Right lobe of liver (tissue), 6 donors: ENCODE data around the gene SLC24A4. TPM values are rescaled to one million over a fixed set of nuclear protein-coding genes. Genes with fewer than 3 reads are reported as not detected.
"Not testable (repeated sequence)": the region's sequence is repeated elsewhere in the genome, so short reads cannot be mapped to it uniquely, and the experiment has no call there.

Experiments
- ATAC-seq, 4 donors: fragments of 200-7000 bp; cut with Tn5 transposase; one replicate each; pipeline ENCODE4 v1.9.1; 2020; ENCODE audit warnings: mild to moderate bottlenecking in 4 of 4, moderate library complexity in 4 of 4
- DNase-seq, 3 donors: peaks; one replicate each; pipeline ENCODE4 v3.0.0-alpha.2; 2020
- H3K27ac ChIP-seq, 3 donors: fragments of 200-600 bp; one replicate each; pipeline ENCODE4 v1.8.0; 2022
- H3K27me3 ChIP-seq, 2 donors: fragments of 200-600 bp; one replicate each; pipeline ENCODE4 v1.8.0; 2022
- H3K36me3 ChIP-seq, 4 donors: fragments of 200-600 bp; sonication (generic) in 1 of 4; one replicate each; pipeline versions ENCODE4 v1.5.1 to v1.8.0; 2017 to 2022; ENCODE audit warnings: control low read depth in 1 of 4
- H3K4me1 ChIP-seq, 4 donors: fragments of 200-600 bp; sonication (generic) in 1 of 4; one replicate each; pipeline versions ENCODE4 v1.5.1 to v1.8.0; 2017 to 2022; ENCODE audit warnings: control low read depth in 1 of 4
- H3K4me3 ChIP-seq, 3 donors: fragments of 200-600 bp; one replicate each; pipeline ENCODE4 v1.8.0; 2022
- H3K9me3 ChIP-seq, 4 donors: fragments of 200-600 bp; sonication (generic) in 1 of 4; one replicate each; pipeline versions ENCODE4 v1.5.1 to v1.8.0; 2017 to 2022; ENCODE audit warnings: control low read depth in 1 of 4
- POLR2A ChIP-seq: fragments of 450-650 bp; IDR thresholded peaks from one replicate; pipeline ENCODE4 v1.6.1; 2017; ENCODE audit warnings: antibody characterized with exemption, mild to moderate bottlenecking
- WGBS: methylation state at CpG from one replicate; pipeline ENCODE4 v1.1.6; 2018; ENCODE audit warnings: low coverage, low lambda C conversion rate; ENCODE audit not compliant: insufficient coverage; ENCODE audit errors: missing lambda C conversion rate; 5-methylcytosine and 5-hydroxymethylcytosine counted together
- intact Hi-C, 2 donors: fragments of 100-400 bp; cut with DNase I; formaldehyde crosslinking; loops; one replicate each; pipeline versions ENCODE4 v1.11.2 to v1.14.1; 2022
- total RNA-seq, 6 experiments: library from RNA; depleted of rRNA in 2 of 6; stranded (reverse); fragments of >200 nt in 2 of 6; fragmentation: NEBNext Ultra II Directional in 3 of 6; extraction: Animal tissue kit (Norgen Biotek cat#: 25700) in 3 of 6; gene quantifications; one replicate each; pipeline versions ENCODE4 v1.1.0 to v1.2.4, GENCODE V29; 2016 to 2023
- TF ChIP-seq, protein P1 (sequence below), 4 donors: fragments of 200-600 bp in 3 of 4; fragments of 450-650 bp in 1 of 4; IDR thresholded peaks; one replicate each; pipeline versions ENCODE4 v1.5.1 to v1.8.0; 2016 to 2022; ENCODE audit warnings: antibody characterized with exemption in 4 of 4, mild to moderate bottlenecking in 2 of 4
- donor health status: DM: no; HTN: yes; CAD: no.
- donor health status: DM: no; HTN: no; CAD: no.
- donor health status: DM: no; HTN: no; CAD: no.
- donor health status: DM: no; HTN: yes; CAD: no.
- donor health status: DM: no; HTN: yes; CAD: no.

Gene SLC24A4
- total RNA-seq, 6 experiments from 2014 or later: 0.06 to 0.29 (median 0.21) TPM

DNA sequence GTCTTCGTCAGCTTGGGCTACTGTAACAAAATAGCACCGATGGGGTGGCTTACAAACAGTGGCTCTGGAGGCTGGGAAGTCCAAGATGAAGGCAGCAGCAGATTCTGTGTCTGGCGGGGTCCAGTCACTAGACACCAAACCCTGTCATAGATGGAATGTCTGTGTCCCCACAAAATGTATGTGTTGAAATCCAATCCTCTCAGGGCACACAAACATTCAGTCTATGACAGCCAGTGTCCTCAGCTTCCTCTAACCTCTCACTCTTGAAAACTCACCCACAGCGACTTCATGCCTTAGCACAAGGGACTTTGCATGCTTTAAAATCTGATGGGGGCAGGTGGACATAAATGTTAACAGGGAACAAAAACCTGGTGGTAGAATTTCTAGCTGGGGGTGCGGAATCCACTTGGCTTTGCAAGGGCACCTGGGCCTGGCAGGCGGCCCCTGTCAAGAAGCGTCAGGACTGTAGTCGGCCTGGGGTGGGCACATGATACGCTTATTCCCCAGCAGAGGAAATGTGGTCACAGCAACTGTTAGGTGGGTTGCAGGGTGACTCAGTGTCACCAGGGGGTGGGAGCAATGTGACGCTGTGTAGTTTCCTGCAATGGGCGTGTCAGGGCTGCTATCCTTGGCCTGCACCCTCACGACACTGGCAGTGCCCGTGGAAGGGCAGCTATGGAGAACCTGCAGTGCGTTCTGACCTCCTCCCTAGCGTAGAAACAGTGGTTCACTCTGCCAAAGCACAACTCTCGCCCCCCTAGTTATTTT lies 208.3 kb downstream of the SLC24A4 start:
- peaks cover 0 to 28% (median 7%) of the 10 kb centered on the region in 4 donors for H3K4me1 ChIP-seq
- intact Hi-C loops: no loop called here
- ATAC-seq (peak; percentile 4 to 43 (median 24)), DNase-seq (no peak)
- WGBS: 62% methylated on average over 13 of the region's 16 CpGs
- no peak overlapping the region for H3K4me3 ChIP-seq
- no peaks in the 10 kb centered on the region for H3K27me3 ChIP-seq
- no peaks in the 10 kb centered on the region for H3K36me3 ChIP-seq
- TF ChIP-seq POLR2A: peak; percentile 19
- TF ChIP-seq, protein P1, sequence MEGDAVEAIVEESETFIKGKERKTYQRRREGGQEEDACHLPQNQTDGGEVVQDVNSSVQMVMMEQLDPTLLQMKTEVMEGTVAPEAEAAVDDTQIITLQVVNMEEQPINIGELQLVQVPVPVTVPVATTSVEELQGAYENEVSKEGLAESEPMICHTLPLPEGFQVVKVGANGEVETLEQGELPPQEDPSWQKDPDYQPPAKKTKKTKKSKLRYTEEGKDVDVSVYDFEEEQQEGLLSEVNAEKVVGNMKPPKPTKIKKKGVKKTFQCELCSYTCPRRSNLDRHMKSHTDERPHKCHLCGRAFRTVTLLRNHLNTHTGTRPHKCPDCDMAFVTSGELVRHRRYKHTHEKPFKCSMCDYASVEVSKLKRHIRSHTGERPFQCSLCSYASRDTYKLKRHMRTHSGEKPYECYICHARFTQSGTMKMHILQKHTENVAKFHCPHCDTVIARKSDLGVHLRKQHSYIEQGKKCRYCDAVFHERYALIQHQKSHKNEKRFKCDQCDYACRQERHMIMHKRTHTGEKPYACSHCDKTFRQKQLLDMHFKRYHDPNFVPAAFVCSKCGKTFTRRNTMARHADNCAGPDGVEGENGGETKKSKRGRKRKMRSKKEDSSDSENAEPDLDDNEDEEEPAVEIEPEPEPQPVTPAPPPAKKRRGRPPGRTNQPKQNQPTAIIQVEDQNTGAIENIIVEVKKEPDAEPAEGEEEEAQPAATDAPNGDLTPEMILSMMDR (IDR thresholded peaks at IDR 0.05): no peak
- H3K27ac ChIP-seq: no peak overlapping the region
- H3K9me3 ChIP-seq: no peaks in the 10 kb centered on the region

DNA sequence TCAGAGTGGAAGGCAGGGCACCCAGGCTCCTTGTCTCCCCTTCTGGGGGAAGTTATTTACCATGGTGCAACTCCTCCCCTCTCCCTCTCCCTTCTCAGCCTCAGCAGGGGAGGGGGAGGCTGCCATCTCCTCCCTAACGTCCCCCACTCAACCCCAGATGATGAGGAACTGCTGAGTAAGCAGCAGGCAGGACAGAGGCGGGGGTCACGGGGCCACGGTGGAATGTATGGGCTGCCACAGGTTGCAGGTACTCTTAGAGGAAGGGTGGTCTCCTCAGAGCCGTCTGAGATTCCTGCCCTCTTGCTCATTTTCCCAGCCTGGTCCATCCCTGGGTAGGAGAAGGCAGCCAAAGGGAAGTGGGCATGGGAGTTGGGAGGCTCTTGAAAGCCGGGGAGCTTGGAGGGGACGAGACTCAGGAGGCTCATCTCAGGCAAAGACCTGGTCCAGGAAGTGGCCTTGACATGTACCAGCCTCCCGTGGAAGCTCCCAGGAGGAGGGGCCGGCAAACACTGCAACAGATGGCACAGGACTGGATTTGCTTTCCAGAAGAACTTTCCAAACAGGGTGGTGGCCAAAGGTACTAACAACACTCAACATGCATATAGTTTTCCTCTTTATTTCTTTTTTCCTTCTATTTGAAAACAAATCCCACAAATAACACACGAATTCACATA lies 209.7 kb downstream of the SLC24A4 start:
- intact Hi-C loops: no loop called here
- H3K36me3 ChIP-seq: no peaks in the 10 kb centered on the region
- ATAC-seq (peak; percentile 79 to 86 (median 83)), DNase-seq (peak; percentile 75 to 86 (median 84))
- no peaks in the 10 kb centered on the region for H3K9me3 ChIP-seq
- 37% methylated on average over 5 of the region's 10 CpGs for WGBS
- no peak for TF ChIP-seq POLR2A
- H3K4me3 ChIP-seq: no peak overlapping the region
- no peaks in the 10 kb centered on the region for H3K27me3 ChIP-seq
- peak overlapping the region; percentile 19 to 67 (median 28) for H3K27ac ChIP-seq
- peaks cover 0 to 32% (median 7%) of the 10 kb centered on the region in 4 donors for H3K4me1 ChIP-seq

DNA sequence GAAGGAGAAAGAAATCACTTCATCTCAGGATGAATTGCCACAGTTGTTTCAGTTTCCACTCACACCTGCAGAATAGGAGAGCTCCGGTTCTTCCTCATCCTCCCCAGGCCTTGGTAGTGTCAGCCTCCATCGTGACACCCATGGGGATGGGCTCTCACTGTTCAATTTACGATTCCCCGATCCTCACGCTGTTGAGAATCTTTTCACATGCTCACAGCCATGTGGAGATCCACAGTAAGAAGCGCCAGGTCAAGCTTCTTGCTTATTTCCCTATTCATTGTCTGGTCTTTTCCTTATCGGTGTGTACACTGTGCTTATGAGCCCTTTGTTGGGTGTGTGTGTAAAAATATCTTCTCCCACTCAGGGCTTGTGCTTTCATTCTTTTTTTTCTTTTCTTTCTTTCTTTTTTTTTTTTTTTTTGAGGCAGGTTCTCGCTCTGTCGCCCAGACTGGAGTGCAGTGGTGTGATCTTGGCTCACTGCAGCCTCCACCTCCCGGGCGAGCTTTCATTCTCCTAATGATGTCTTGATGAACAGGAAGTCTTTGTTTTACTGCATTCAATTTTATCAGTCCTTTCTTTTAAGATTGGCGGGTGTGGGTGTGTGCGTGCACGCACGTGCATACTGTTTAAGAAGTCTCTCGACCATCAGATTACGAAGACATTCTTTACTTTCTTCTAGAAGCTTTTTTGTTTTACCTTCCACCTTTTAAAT lies 212.1 kb downstream of the SLC24A4 start:
- DNase-seq (no peak), ATAC-seq (no peak)
- Histone ChIP-seq H3K27ac (no peak overlapping the region), H3K27me3 (no peaks in the 10 kb centered on the region), H3K9me3 (no peaks in the 10 kb centered on the region), H3K4me3 (no peak overlapping the region), H3K36me3 (no peaks in the 10 kb centered on the region), H3K4me1 (peaks cover 0 to 45% (median 20%) of the 10 kb centered on the region in 4 donors)
- 70% methylated on average over 15 of the region's 17 CpGs for WGBS
- TF ChIP-seq POLR2A: no peak
- TF ChIP-seq, protein P1 (IDR thresholded peaks at IDR 0.05): no peak
- intact Hi-C loops: no loop called here

- H3K9me3 ChIP-seq, DNase-seq, H3K27me3 ChIP-seq, H3K36me3 ChIP-seq, intact Hi-C loops, H3K4me3 ChIP-seq: not testable (repeated sequence)
- peak in 1 of 4 donors; percentile 25 for ATAC-seq
- peaks cover 0 to 56% (median 23%) of the 10 kb centered on the region in 4 donors for H3K4me1 ChIP-seq
- peak overlapping the region in 1 of 3 donors; percentile 8 for H3K27ac ChIP-seq
- WGBS: 37% methylated on average over 7 of the region's 8 CpGs
Observed at GRCh38 chr14:92536231-92536630, 213.3 kb downstream of the SLC24A4 start.

GRCh38 chr14:92538412-92538985 lies 215.5 kb downstream of the SLC24A4 start:
- Histone ChIP-seq H3K4me3 (no peak overlapping the region), H3K9me3 (no peaks in the 10 kb centered on the region), H3K36me3 (no peaks in the 10 kb centered on the region), H3K27ac (peak overlapping the region; percentile 61 to 88 (median 73)), H3K27me3 (no peaks in the 10 kb centered on the region), H3K4me1 (peaks cover 0 to 40% (median 16%) of the 10 kb centered on the region in 4 donors)
- no peak for TF ChIP-seq POLR2A
- TF ChIP-seq, protein P1 (IDR thresholded peaks at IDR 0.05): no peak
- intact Hi-C loops: no loop called here
- WGBS: 31% methylated on average over 6 of the region's 6 CpGs
- ATAC-seq (peak; percentile 9 to 35 (median 26)), DNase-seq (no peak)
